Urothelium cell line (cell line): ENCODE results near the gene MYL10.

ENCODE experiments used
- DNase-seq: peaks from one replicate; pipeline ENCODE4 v3.0.0; 2011; ENCODE audit warnings: low spot score, mixed read lengths
- FAIRE-seq: peaks from 2 replicates; lab custom pipeline; 2011; peaks lifted over from hg19 to GRCh38; lab: Jason Lieb, UNC

The MYL10 gene

DNA sequence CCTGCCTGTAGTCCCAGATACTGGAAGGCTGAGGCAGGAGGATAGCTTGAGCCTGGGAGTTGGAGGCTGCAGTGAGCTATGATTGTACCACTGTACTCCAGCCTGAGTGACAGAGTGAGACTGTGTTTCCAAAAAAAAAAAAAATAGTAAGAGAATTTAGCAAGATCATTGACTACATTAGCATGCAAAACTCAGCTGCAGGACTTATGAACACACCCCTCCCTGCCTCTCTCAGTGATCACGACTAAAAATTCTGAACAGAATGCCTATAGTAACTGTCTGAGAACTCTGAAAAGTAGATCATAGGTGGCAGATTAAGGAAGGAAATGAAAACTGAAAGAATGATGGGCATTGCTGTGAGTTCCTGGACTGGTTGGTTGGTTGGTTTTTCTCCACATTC lies 50.5 kb downstream of the MYL10 start:
- FAIRE-seq = no peak
- DNase-seq = no peak

DNA sequence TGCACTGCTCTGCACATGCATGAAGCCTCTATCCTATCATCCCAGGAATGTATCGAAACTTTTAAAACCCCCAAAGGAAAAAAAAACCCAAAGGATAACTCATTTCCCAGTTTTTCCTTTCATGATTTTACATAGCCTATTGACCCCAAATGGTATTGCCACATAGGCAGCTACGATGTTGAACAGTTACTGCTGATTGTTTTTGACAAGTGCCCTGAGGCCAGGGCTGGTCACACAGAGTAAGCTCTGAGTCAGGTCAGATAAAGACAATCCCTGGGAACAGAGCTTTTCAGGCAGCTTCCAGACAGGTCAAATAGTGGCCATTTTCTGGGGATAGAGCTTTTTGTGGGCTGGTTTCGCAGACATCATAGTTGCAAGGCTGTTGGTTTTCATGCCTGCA lies 52.1 kb downstream of the MYL10 start:
- DNase-seq (no peak), FAIRE-seq (no peak)

DNA sequence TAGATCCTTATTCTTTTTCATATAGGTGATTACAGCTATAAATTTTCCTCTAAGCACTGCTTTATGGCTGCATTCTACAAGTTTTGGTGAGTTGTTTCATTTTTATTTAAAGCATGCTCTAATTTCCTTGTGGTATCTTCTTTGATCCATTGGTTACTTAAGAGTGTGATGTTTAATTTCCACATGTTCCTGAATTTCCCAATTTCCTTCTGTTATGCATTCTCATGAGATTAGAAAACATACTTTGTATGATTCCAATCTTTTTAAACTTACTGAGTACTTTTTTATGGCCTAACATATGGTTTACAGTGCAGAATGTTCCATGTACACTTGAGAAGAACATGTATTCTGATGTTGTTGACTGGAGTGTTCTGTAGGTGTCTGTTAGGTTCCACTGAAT lies 53.4 kb downstream of the MYL10 start:
- DNase-seq (no peak), FAIRE-seq (no peak)

DNA sequence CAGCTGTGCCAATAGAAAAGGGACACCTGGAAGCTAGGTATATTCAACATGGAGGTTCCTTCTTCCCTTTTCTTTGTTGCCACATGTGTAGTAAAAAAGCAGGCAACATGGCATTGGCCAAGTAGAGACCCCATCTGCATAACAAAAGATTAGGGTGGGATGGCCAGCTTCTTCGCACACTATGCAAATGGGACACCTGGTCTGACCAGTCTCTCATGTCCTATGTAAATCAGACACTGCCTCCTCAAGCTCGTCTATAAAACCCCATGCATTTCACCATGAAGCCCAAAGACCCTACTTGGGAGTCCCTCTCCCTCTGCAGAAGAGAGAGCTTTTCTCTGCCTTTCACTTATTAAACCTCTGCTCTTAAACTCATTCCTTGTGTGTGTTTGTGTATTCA lies 53.9 kb downstream of the MYL10 start:
- DNase-seq (no peak), FAIRE-seq (no peak)

DNA sequence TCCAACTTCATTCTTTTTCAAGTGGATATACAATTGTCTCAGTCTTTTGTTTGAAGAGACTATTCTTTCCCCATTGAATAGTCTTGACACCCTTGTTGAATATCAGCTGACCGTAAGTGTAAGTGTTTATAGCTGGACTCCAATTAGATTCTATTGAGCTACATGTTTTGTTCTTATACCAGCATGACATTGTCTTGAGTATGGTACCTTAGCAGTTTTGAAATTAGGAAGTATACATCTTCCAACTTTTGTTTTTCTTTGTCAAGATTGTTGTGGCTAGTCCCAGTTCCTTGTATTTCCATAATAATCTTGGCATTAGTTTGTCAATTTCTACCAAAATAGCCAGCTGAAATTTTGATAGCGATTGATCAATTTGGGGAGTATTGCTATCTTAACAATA lies 56.9 kb downstream of the MYL10 start:
- no peak for DNase-seq
- no peak for FAIRE-seq

DNA sequence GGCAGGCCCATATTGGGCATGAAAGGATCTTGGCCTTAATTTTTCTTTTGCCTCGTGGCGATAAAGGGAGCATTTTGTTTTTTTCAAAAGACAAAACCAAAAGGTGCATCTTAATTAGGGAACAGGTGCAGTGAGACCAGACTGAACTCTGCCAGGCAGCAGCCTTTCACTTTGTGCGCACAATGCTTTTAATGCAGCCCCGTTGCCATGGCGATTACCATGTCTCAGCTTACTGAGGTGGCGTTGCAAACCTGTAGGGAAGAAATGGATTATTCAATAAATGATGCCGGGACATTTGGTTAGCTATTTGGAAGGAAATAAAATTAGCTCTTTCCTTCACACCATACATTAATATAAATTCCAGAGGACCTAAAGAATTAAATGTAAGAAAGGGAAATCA lies 61.9 kb downstream of the MYL10 start:
- FAIRE-seq (no peak), DNase-seq (no peak)

DNA sequence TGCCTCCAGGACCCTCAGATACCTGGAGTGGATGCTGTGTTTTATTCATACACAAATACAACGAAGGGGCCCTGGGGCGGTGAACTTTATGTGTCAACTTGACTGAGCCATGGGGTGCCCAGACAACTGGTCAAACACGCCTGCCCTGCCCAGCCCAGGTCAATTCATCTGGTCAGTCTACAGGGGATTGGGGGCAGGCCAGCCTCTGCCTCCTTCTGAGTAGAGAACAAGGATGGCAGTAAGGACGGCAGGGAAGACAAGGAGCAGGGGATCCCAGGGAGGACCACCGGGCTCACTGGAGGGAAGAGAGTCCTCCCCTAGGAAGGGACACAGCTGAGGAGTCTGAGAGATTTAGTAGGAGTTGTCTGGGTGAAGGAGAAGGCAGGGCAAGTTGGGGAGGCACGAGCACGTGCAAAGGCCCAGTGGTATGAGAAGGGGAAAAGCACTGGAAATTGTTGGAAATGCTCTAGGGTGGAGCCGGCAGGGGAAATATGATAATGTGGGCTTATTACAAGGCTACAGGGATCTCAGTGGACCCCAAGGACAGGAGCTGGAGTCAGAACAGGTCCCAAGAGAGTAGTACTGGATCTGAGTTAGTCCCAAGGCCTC lies 63.4 kb downstream of the MYL10 start:
- DNase-seq (peak; percentile 10), FAIRE-seq (peak; percentile 27)

DNA sequence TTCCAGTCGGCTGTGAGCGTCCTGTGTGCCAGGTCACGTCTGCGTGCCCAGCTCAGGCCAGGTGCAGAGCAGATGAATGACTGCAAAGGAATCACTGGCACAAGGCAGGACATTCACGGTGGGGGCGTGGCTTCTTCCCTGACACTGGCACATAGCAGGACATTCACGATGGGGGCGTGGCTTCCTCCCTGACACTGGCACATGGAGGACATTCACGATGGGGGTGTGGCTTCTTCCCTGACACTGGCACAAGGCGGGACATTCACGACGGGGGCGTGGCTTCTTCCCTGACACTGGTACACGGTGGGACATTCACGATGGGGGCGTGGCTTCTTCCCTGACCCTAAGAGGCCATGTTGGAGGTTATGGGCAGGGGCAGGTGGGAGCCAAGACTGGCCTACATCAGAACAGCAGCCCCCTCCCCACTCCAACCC lies 64.3 kb downstream of the MYL10 start:
- DNase-seq (peak; percentile 60), FAIRE-seq (peak; percentile 94)

DNA sequence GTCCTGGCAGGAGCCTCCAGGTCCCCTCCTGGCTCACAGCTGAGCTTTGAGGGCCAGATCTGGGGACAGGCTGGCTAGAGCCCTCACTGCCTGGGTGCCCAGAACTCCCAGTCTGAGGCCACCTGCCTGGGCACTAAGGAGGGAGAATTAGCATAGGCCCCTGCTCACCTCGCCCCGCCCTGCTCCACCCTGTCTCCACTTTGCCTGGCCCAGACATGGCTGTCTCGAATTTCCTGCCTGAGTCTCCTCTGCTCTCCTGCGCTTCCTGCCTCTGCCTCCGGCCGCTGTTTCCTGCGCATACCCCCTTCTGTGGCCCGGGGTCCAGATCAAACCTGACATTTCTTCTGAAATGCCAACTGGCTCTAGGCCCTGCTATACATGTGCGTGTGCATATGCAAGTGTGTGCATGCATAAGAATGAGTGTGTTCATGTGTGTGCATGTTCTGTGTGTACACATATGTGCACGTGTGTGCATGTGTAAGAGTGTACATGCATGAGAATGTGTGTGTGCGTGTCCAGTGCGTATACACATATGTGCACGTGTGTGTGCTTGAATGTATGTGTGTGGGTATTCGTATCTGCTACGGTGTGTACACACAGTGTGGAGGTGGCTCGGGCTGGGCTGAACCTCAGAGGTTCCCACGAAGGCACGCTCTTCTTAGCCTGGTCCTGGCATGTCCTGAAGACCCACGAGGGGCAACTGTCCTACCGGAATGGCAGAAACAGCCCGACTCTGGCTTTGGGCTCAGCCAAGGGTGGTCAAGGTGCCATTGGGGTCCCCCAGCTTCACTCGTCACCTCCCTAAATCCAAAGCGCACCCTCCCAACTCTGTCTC lies 64.9 kb downstream of the MYL10 start:
- DNase-seq = peak; percentile 10
- peak; percentile 96 for FAIRE-seq
